HG03520 (cell line): ENCODE results near the gene ITSN1.

Source experiments
- ATAC-seq: cut with Tn5 transposase; IDR thresholded peaks from one replicate; pipeline ENCODE4 v1.9.1; 2021; ENCODE audit warnings: mild to moderate bottlenecking, moderate library complexity; ENCODE audit not compliant: unreplicated experiment

The ITSN1 gene

DNA sequence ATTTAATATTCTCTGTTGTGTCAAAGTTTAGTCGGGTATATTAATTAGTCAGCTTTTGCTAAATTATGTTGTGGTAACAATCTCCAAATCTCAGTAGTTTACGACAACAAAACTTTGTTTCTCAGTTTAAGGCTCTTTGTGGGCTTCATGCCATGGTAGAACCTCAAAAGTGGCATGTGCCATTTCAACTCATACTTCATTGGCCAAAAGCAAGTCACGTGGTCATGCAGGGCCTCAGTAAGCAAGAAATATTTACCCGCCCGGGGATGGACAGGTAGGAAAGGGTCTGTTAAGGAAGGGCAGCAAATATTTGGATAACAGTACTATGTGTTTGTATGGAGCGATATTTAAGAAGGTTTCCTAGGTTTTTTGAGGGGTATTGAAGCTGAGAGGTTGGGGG is 38.6 kb downstream of the ITSN1 start:
- ATAC-seq: no peak

DNA sequence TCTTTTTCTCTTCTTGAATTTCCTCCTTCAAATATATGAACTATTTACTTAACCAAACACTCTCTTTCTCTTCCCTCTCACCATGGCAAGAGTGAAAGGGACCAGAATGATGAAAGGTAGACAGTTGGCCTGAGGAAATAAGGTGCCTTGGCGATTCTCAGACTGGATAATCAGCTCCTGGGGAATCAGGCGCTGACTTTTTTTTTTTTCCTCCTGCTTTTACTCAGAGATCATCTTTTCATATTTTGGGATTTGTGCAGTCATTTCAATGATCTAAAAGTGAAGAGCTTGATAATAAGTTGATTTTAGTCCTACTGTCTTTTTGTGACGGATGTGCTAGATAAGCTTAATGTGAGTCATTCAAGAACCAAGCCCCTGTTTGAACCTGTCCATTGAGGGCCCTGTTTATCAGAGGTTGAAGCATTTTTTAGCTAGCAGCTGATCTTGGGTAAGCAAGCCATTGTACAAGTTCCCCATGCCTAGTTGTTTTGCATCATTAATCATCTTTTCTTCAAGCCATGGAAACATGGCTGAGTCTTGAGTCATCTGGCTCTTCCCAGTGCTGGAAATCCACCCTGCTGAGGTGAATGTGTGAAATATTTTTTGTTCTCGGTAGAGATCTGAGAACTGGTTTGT is 40.8 kb downstream of the ITSN1 start:
- ATAC-seq: no peak

DNA sequence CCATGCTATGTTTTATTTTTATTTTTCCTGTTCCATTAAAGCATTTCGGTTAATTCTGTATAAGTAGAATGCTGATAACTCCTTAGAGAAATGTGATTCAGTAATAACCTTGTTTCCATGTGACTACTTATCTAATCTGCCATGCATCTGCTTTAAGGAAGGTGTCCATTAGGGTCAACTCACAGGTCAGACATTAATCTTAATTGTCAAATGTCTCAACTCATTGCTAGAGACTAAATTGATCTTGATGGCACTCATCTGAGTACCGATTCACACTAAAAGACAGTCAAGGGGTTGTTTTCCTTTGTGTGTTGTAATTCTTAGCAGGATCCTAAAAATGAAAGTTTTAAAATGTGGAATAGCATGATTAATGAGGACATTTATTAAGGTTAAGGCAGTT is 41.8 kb downstream of the ITSN1 start:
- no peak for ATAC-seq

DNA sequence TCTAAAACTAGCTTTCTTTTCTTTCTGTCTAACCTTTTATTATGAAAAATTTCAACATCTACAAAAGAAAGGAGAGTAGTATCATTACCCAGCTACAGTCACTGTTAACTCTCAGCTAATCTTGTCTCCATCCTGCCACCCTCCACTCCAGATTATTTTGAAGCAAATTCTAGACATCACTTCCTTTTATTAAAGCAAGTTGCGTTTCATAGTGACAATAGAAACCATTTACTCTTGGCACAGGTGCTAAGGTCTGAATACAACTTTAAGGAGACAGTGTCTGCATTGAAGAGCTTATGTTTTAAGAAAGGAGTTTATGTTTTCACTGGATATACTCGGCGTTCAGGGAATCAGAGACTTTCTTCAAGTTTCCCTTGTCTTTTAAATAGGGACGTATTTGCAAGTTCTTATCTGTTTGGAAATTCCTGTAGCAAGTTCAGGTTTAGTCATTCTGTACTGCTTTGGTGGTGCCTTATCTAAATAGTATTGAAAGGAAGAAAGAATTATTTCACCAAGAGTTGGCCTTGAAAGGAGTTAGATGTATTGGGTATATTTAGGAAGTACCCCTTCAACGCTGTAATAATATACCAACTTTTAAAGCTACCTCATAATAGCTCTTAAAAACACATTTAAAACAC is 42.7 kb downstream of the ITSN1 start:
- ATAC-seq: no peak

DNA sequence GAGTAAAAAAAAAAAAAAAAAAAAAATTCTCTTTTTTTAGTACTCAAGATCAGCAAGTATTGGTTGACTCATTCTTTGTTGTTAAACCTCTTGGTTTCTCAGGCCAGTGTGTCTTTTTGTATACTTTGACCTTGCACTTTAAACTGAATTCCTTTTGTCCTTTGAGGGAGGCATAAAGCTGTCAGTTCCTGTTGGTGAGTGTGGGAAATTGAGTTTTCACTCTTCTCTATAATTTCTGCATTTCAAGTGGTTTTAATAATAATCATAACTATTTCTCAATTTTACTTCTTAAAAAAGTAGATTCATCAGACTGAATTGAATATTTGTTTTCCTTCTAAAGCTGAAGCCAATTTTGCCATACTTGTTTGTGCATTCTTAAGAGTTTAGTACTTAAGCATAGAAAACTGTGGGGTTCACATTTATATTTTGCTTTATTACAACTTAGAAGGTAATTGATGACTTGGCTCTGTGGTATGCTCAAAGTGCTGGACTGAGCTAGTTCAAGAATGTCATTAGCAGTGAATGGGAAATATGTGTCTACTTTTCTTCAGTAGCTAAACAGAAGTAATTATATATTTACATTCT is 43.4 kb downstream of the ITSN1 start:
- ATAC-seq: no peak

DNA sequence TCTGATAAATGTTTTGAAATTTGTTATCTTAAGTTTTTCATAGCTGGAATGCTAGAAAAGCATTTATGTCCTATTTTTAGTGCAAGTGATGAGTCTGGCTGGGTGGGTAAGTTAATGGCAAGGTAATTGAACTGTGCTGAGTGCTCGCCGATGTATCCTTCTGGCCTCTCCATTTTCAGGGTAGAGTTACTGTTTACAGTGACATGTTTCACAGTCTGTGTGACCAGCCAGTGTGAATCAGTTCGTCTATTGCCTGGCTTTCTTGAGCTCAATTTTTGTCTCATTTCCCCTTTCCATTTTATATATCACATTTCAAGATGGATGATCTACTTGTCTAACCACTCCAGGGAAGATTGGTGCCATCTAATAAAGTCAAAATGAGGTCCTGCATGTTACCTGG is 44.1 kb downstream of the ITSN1 start:
- no peak for ATAC-seq

DNA sequence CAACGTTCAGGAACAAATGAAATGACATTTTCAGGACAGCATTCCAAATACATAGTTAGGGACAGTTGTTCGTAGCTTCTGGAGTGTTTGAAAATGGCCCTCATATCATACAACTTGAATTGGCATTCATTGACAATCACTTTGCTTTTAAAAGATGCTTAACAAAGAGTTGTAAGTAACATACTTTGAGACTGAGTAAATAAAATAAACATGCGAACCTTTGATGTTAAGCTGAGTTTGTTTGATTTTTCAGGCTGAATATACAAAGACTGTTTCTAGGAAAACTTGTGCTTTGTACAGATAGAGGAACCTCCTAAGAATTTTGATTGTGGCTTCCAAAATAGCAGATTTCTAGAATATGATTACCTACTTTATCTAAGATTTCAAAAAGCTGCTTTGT is 45.3 kb downstream of the ITSN1 start:
- no peak for ATAC-seq

DNA sequence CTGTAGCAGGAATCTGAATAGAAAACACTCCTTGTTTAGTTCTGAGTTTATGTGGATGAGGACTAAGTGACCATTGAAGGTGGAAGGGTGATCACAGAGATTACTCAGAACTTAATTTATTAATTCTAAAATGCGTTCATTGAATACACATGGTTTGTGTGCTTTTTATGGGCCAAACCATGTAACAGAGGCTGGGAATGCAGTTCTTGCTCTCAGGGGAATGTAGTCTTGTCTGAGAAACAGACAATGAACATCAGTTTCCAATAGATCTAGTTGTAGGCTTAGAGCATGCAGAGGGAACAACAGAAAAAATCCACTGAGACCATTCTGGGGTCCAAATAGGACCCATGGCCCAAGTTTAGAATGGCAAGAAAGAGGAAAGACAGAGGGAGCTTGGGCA is 46.1 kb downstream of the ITSN1 start:
- no peak for ATAC-seq

DNA sequence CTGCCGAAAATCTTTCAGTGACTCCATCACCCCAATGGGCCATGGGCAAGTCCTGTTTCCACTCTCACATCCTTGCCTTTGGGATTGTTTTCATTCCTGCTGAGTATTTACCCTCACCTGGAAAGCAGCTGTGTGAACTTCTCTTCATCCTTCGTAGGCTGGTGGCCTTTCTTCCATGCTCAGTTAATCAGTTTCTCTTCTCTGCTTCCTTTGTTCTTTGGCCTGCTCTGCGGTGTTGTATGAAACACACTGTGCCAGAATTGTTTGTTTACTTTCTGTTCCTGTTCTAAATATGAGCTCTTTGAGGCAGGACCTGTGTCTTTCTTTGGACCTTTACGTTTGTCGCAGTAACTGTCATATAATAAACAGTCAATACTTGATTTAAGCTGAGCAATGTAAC is 48.6 kb downstream of the ITSN1 start:
- ATAC-seq: no peak

DNA sequence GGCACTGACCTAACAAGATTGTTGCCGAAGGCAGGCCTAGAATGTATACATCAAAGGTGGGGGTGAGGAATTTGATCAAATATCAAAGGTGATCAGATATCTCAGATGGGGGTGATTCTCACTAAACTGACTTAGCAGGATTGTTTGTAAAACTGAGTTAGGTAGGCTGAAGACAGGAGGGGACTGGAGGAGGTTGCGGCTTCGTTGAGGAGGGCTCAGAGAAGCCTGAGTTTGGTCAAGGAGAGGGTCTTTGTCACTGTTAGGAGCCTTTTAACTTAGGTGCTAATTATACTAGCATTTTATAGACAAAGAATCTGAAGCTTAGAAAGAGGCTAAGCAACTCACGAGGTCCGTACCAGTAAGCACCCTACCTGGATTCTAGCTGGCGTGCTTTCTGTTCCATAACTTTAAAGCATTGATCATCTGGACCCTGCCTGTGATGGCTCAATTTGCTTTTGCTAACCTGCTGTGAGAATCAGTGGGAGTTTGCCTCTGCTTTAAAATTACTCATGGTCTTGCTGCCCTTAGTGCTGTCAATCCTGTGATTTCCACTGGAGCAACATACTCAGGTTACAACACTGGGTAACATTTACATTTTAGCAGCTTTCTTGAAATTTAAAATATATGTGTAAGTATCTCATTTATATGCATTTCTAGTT is 49.8 kb downstream of the ITSN1 start:
- no peak for ATAC-seq

DNA sequence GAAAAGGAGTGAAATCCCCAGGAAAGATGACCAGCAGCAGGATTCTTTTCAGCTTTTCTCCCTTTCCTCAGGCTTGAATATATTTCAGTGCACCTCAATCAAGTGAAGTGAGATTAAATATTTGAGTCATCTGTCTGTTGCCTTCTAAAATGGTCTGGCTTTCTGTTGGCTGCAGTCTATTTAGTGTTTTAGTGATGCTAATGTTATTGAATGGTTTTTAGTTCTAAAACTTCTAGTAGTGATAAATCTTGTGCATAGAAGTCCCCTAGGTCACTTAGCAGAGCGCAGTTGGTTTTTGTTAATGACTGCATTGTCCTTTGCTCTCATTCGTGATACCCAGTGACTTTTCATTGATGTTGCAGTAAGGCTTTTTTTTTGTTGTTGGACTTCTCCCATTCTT is 53.5 kb downstream of the ITSN1 start:
- ATAC-seq: no peak

DNA sequence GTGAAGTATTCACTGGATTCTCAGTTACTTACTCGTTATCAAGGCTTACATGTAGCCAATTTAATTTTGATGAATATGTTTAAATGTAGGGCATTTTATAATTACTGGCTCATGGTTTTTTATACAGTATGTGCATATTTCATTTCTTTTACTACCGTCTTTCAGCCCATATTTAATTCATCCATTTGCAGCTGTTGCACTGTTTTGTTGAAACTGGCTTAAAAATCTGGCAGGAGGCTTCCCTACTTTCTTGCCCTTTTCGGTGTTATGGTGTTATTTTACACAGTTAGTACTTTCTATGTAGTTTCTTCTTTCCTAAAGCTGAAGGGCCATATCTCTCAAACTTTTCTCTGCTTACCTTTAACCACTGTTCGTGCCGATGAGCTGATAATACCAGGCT is 54.2 kb downstream of the ITSN1 start:
- ATAC-seq: no peak

DNA sequence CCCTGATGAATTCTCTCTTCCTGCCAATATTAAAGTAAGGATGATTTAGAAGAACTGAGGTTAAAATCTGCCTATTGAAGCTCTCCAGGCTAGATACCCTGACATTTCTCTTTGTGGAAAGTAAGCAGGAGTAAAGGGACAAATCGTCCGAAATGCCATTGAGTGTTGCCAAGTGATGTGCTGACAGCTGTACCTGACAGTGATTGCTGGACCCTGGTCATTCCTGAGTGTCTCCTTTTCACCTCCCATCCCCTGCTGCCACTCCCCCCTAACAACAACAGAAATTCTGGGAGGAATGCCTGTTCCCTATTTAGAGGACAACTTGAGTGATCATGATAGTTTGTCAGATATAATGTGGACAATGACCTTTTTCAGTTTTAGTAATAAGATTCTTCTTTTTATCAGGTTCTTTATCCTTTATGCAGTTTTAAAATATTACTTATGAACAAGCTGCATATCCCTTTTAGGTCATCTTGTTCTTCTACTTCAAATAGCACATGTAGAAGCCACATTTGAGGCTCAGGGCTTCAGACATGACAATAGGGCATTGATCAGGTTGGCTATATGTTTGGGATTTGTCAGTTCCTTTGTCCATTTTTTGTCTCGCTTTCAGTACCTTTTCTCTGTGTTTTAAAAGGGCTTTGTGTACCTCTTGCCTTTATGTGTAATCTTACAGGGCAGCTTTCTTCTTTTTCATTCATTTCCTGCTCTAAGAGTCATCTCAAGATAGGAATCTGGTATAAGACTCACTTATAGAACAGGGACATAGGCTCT is 56.0 kb downstream of the ITSN1 start:
- no peak for ATAC-seq

DNA sequence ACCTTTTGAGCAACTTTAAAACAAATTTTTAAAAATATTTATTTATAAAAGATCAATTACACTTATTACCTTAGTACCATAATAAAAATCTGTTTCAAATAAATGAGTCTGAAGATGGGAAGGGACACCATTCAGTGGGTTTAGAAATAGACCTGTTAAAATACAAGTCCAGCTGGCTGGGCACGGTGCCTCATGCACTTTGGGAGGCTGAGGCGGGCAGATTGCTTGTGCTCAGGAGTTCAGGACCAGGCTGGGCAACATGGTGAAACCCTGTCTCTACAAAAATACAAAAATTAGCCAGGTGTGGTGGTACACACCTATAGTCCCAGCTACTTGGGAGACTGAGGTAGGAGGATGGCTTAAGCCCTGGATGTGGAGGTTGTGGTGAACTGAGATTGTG is 57.0 kb downstream of the ITSN1 start:
- no peak for ATAC-seq

DNA sequence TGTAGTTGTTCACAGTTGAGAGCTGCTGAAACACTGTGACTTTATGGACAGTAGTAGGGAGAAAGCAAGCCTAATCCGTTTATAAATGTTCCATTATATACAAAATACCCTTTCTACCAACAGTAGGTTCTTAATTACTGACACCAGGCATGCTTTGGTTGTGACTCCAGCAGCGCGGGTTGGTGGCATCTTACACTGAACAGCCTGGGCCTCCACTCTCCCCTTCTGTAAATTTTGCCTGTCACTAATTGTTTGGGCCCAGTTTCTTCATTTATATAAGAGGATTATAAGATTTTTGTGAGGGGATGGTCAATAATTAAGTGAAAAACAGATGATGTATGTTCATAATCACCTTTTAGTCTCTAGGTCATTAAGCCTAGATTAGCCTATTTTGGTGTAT is 58.2 kb downstream of the ITSN1 start:
- ATAC-seq: no peak

DNA sequence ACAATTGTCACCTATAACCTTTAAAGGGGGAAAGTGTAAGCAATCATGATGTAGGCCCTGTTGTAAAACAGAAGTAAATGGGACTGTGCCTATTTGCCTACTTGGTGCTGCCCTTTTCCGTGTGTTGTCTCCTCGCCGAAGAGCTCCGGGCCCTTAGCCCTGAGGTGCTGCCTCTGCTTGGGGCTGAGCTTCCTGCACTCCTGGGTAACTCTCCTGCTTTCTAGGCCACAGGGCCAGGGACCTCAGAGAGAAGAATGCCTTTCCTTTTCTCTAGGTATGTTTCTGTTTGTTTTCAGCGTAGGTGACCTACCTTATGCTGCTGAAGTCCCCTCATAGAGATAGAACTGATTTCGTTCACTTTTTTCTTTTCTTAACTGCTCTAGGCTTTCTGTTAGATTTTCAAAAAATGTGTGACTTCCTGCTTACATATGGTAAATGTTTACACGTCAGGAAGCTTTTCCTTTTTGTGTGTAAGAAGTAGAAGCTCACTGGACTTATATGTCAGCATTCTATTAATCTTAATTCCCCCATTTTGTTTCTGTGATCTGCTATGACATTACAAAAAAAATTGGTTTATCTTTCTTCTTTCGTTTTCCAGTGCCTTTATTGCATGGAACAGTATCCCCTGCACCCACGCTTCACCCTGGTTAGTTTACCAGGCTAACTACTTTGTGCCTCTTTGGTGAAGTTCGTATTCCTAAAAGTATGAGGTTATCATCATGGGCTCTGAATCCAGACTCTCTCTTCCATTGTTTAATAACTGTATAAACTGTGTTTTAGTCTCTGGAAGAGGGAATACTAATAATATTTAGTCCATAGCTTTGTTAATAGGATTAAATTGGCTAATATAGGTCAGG is 61.7 kb downstream of the ITSN1 start:
- ATAC-seq: no peak

DNA sequence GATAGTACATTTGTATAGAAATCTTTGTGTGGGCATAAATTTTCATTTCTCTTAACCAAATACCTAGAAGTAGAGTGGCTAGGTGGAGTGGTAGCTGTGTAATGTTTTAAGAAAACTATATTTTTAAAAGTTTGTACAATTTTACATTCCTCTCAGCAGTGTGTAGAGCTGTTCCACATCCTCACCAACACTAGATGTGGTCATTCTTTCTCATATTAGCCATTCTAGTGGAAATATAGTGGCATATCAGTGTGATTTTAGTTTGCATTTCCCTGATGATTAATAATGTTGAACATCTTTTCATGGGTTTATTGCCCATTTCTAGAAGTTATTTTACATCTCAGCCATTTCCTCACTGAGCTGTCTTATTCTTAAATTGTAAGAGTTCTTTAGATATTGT is 65.5 kb downstream of the ITSN1 start:
- no peak for ATAC-seq

DNA sequence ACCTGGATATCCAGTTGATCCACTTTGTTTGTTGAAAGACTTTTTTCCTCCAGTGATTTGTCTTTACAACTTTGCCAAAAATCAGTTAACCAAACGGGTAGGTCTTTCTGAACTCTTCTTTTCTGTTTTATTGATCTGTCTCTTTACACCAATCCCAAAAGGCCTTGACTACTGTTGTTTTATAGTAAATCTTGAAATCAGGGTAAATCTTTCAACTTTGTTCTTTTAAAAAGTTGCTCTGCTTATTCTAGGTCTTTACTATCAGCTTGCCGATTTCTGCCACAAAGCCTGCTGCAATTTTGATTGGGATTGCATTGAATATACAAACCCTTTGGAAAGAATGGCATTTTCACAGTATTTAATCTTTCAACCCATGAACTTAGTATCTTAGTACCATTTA is 66.6 kb downstream of the ITSN1 start:
- ATAC-seq: no peak

DNA sequence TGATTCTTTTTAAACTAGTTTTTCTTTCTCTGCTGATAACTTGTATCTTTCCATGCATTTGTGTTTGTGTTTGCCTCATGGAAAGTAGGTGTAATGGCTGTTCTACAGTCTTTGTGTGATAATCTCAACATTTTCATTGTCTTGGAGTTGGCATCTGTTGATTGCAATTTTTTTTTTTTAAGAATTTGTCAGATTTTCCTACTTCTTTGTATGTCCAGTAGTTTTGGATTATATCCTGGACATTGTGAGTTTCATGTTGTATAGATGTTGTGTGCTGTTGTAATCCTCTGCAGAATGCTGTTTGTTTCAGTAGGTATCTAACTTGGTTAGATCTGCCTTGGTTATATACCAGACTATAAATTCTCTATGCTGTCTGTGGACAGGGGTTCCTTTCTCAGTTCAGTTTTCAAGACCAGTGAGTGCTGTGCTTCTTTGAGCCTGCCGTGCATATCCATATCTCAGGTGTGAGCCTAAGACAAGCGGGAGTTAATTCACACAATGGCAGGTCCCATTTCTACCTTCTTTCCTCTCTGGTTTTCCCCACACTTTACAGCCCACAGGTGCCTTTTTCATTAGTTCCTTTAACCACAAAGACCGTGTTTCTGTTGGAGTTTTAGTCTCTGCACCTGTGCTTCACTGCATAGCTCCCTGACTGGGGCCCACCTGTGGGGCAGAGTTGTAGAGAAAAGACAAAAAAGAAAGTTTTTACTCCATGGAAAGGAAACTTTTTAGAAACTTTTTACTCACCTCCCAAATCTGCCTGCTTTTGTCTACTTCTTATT is 69.9 kb downstream of the ITSN1 start:
- no peak for ATAC-seq

DNA sequence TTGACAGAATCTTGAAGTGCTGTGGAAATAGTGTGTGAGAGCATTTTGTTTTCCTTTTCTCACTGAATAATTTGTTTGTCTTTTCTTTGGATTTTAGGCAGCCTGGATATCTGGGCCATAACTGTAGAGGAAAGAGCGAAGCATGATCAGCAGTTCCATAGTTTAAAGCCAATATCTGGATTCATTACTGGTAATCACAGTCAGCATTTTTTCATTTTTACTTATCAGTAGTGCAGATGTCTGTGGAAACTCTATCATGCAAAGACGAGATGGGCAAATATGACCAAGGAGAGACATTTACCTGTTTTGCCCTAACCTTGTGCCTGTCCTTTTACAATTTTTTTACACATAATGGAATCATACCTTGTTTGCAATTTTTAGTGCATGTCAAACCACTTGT is 78.8 kb downstream of the ITSN1 start:
- no peak for ATAC-seq
